ENCODE data around the gene BCR. TPM values are rescaled to one million over a fixed set of nuclear protein-coding genes. Genes with fewer than 3 reads are reported as not detected.

Gene BCR
- total RNA-seq, 2 experiments from 2014 or later: 60.7 to 63.2 TPM

DNA sequence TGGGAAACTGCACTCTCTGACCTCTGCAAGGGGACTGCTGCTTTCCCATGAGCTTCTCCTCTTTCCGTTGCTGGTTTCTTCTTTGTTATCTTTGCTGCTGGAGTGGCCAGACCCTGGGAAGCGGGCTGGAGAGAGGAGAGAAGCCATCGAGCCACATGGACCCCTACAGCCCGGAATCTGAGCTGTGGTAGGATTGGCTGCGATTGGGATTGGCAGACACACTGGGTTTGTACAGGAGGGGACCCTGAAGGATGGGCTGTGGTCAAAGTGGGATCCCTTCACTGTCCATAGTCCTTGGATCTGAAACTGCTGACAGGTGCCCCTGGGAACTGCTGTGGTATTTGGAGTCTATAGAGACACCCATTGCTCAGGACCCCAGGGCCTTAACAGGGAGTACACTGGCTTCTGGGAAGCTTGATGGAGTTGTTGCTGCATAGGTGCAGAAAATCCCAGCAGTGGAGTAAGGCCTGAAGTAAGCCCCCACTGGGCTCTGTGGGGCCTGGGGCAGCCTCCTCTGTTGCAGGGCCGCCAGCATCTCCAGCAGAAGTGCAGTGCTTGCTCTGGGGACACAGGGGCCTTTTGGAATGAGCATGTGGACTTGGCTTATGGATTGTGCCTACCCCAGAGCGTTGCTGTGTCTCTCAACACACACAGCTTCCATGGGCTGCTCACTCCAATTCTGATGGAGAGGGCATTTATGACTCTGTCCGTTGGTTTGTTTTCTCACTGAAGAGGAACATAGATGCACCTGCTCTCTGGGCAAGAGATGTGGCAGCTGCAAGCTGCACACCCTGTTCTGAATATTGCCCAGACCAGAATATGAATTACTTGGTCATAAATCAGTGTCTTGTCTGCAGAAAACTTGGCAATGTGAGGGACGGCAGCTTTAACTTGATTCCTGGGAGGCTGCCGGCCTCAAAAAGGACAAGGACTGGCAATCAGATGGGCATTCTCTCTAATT lies 32.0 kb downstream of the BCR start:
- POLR2A ChIA-PET: no interaction called here
- no peak overlapping the region for H3K4me3 Mint-ChIP-seq
- H3K27me3 Mint-ChIP-seq: no peaks in the 10 kb centered on the region
- DNase-seq: no peak
- no peak overlapping the region for H3K27ac Mint-ChIP-seq
- peaks cover 5% of the 10 kb centered on the region for H3K36me3 Mint-ChIP-seq (ENCODE audit: low read depth)
- peaks cover 41% of the 10 kb centered on the region for H3K4me1 Mint-ChIP-seq
- CTCF ChIA-PET: no interaction called here
- no peaks in the 10 kb centered on the region for H3K9me3 Mint-ChIP-seq

- no peak overlapping the region for H3K27ac Mint-ChIP-seq
- no peak for DNase-seq
- POLR2A ChIA-PET: no interaction called here
- peaks cover 48% of the 10 kb centered on the region for H3K4me1 Mint-ChIP-seq
- no peaks in the 10 kb centered on the region for H3K27me3 Mint-ChIP-seq
- CTCF ChIA-PET: no interaction called here
- H3K4me3 Mint-ChIP-seq: no peak overlapping the region
- peaks cover 5% of the 10 kb centered on the region for H3K36me3 Mint-ChIP-seq (ENCODE audit: low read depth)
- H3K9me3 Mint-ChIP-seq: no peaks in the 10 kb centered on the region
These were observed 32.8 kb downstream of the BCR start for GRCh38 chr22:23213022-23213555.

DNA sequence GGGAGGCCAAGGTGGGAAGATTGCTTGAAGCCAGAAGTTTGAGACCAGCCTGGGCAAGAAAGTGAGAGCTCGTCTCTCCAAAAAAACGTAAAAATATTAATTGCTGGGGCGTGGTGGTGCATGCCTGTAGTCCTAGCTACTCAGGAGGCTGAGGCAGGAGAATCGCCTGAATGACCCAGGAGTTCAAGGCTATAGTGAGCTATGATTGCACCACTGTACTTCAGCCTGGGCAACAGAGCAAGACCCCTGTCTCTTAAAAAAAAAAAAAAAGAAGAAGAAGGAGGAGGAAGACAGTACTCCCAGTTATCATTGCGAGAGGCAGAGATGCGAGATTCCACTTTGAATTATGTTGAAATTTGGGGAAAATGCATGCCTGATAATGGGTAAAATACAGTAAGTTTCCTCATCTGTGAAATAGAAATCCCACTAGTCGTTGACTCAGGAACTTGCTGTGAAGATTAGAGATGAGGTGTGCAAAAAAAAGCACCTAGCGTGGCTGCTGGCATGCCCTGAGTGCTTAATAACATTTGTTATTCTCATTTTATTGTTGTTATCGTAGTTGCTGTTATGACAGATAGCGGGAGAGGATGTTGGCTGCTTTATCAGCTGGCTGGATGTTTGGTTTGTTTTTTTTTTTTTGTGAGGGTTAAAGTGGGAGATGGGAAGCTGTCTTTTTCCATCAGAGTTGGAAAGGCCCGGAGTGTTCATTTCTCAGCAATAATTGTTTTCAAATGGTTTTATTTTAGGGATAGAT lies 33.4 kb downstream of the BCR start:
- H3K4me1 Mint-ChIP-seq: peaks cover 55% of the 10 kb centered on the region
- CTCF ChIA-PET: no interaction called here
- no peaks in the 10 kb centered on the region for H3K27me3 Mint-ChIP-seq
- H3K36me3 Mint-ChIP-seq (ENCODE audit: low read depth): peaks cover 4% of the 10 kb centered on the region
- H3K4me3 Mint-ChIP-seq: no peak overlapping the region
- POLR2A ChIA-PET: interaction anchor here (0.6 kb wide), 1 partner anchor 8 kb away, joined by 3 read pairs; no protein-coding TSS in a partner anchor
- H3K27ac Mint-ChIP-seq: peak overlapping the region; percentile 55
- no peaks in the 10 kb centered on the region for H3K9me3 Mint-ChIP-seq
- DNase-seq: no peak

GRCh38 chr22:23214398-23214797 lies 34.1 kb downstream of the BCR start:
- Mint-ChIP-seq H3K27ac (no peak overlapping the region), H3K36me3 (ENCODE audit: low read depth) (peaks cover 3% of the 10 kb centered on the region), H3K27me3 (no peaks in the 10 kb centered on the region), H3K4me3 (no peak overlapping the region), H3K9me3 (no peaks in the 10 kb centered on the region), H3K4me1 (peaks cover 61% of the 10 kb centered on the region)
- ChIA-PET POLR2A (no interaction called here), CTCF (no interaction called here)
- DNase-seq: no peak

DNA sequence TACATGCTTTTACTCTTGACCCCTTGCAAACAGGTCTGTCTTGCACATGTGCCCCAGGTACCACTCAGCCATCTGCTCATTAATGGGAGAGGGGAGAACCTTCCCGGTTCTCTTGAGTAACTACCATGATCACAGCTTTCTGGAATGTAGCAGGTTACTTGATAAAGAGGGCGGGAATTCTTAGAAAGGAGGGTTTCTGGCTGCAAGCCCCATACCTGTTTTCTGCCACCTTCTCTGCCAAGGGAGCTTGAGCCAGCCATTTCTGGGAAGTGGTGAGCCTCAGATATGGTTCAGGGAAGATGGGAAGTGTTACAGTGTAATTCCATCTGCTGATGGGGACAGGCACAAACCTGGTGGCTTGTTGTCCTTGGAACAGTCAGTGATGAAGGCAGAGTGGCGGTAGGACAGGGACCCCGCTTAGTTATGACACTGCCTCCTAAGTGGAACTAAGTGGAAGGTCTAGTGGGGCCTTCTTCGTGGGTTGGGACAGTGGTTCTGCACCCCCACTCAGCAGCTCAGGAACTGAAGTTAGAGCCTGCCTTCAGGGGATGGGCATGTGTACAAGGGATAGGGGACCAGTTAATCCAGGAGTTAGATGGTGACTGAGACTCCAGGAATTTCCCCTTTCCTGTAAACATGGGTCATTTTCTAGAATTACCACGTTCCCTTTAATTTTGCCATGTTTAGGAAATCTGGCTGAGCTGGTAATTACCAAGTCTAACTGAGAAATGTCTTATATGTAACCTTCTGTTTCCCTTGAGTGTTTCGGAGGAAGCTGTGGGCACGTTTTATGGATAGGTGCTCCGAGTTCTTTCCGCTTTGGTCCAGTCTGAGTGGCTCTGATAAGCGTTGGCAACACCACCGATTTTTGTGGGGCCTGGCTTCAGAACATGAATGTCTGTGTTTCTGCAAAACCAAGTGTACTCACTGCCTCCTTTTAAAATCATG lies 35.3 kb downstream of the BCR start:
- CTCF ChIA-PET: interaction anchor here (1.0 to 1.1 kb wide), 2 partner anchors 10 to 28 kb away, joined by 3 to 4 read pairs; no protein-coding TSS in a partner anchor
- Mint-ChIP-seq H3K27ac (peak overlapping the region; percentile 85), H3K9me3 (no peaks in the 10 kb centered on the region), H3K36me3 (ENCODE audit: low read depth) (peaks cover 3% of the 10 kb centered on the region), H3K4me1 (peaks cover 73% of the 10 kb centered on the region), H3K27me3 (no peaks in the 10 kb centered on the region), H3K4me3 (peak overlapping the region; percentile 56)
- POLR2A ChIA-PET: interaction anchor here (1.1 to 3.0 kb wide), 6 partner anchors 11 to 34 kb away, joined by 3 to 14 read pairs (median 4); no protein-coding TSS in a partner anchor
- no peak for DNase-seq

DNA sequence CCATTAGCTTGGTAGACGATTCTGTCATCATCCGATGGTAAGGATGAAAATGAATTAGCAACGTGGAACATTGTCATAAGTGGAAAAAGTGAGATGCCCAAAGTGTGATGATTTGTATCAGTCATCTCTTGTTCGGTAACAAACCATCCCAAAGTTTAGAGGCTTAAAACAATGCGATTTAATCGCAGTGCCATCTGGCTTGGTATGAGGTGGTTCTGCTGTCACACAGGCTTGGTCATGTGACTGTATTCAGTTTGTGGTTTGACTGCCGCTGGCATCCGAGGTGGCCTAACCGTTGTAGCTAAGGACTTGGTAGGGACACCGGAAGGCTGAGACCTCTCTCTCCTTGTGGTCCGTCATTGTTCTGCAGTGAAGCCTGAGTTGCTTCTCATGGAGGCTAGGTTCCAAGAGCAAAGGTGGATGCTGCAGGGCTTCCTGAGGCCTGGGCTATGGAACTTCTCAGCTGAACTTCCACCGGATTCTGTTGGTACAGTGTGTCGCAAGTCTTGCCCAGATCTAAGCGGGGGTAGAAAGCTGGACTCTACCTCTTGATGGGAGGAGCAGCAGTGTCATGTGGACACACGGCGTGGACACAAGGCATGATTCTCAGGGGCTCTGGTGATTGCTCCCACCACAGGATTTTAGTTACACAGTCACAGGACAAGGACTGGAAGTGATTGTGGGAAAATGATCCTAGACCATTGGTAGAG lies 36.3 kb downstream of the BCR start:
- H3K4me1 Mint-ChIP-seq: peaks cover 83% of the 10 kb centered on the region
- H3K27ac Mint-ChIP-seq: peak overlapping the region; percentile 85
- no peaks in the 10 kb centered on the region for H3K27me3 Mint-ChIP-seq
- peaks cover 3% of the 10 kb centered on the region for H3K36me3 Mint-ChIP-seq (ENCODE audit: low read depth)
- peak; percentile 72 for DNase-seq
- H3K4me3 Mint-ChIP-seq: peak overlapping the region; percentile 56
- ChIA-PET CTCF (interaction anchor here (1.0 to 1.1 kb wide), 2 partner anchors 9 to 27 kb away, joined by 3 to 4 read pairs; no protein-coding TSS in a partner anchor), POLR2A (interaction anchor here (0.7 to 3.0 kb wide), 9 partner anchors 10 to 79 kb away, joined by 3 to 14 read pairs (median 4); partner anchors contain the start of gene BCR)
- no peaks in the 10 kb centered on the region for H3K9me3 Mint-ChIP-seq

GRCh38 chr22:23217171-23218052 lies 37.1 kb downstream of the BCR start:
- H3K27me3 Mint-ChIP-seq: no peaks in the 10 kb centered on the region
- ChIA-PET CTCF (no interaction called here), POLR2A (interaction anchor here (1.0 to 3.0 kb wide), 8 partner anchors 9 to 79 kb away, joined by 3 to 14 read pairs (median 4); partner anchors contain the start of gene BCR)
- no peak for DNase-seq
- H3K4me3 Mint-ChIP-seq: peak overlapping the region; percentile 56
- peaks cover 3% of the 10 kb centered on the region for H3K36me3 Mint-ChIP-seq (ENCODE audit: low read depth)
- peaks cover 89% of the 10 kb centered on the region for H3K4me1 Mint-ChIP-seq
- H3K27ac Mint-ChIP-seq: peak overlapping the region; percentile 85
- H3K9me3 Mint-ChIP-seq: no peaks in the 10 kb centered on the region

DNA sequence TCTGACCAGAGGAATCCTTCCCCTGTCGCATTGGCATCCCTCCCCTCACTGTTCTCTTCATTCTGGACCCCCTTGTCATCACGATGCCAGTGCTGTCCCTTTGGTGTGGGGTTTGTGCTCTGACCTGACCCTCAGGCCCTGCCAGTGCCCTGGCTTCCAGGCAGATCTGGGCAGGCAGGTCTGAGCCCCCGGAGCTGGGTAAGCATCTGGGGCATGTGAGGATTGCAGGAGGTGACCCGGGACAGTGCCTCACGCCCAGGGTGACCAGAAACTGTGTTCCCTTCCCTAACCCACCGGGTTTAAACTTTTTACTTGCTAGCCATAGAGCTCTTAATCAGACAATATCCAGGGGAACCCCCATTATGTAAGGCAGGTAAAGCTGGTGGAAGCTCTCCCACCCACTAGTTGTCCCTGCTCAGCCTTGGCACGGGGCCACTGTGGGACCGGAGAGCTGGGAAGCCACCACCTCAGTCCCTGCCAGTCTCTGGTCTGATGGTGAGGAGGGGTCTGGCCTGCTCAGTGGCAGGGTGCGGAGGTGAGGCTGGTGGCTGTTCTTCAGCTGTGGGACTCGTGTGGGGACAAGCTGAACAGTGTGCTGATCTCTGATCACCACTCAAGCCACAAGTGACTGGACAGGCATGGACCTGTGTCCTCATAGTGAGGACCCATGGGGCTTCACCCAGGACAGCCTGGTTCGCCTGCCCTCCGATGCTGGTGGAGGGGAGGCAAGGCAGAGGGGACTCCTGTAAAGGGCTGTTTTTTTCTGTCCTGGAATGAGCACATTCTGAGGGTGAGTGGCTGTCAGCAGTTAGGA lies 38.0 kb downstream of the BCR start:
- Mint-ChIP-seq H3K4me1 (peaks cover 95% of the 10 kb centered on the region), H3K9me3 (no peaks in the 10 kb centered on the region), H3K4me3 (peak overlapping the region; percentile 63), H3K27ac (peak overlapping the region; percentile 85), H3K27me3 (no peaks in the 10 kb centered on the region), H3K36me3 (ENCODE audit: low read depth) (peaks cover 3% of the 10 kb centered on the region)
- CTCF ChIA-PET: interaction anchor here (0.8 kb wide), 1 partner anchor 25 kb away, joined by 3 read pairs; no protein-coding TSS in a partner anchor
- POLR2A ChIA-PET: interaction anchor here (1.1 to 1.4 kb wide), 2 partner anchors 12 to 25 kb away, joined by 4 to 5 read pairs; no protein-coding TSS in a partner anchor
- no peak for DNase-seq

DNA sequence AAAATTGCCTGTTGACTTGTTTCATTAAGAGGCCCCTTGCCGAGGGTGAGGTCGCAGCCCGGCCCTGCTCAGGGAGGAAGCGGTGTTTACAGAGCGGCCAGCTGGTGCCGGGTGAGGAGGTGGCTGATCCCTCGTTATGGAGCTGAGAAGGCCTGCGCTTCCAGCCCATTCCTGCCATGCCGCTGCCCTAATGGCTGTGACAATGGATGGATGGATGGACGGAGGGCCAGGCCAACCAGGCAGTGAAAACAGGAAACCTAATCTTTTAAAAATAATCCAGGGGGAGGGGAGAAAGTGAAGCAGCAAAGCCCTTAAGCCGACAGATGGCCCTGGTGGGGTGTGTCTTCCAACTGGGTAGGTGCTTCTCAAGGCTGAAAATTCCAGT lies 38.5 kb downstream of the BCR start:
- ChIA-PET POLR2A (interaction anchor here (0.9 to 2.0 kb wide), 4 partner anchors 13 to 38 kb away, joined by 3 to 9 read pairs (median 4); partner anchors contain the start of gene BCR), CTCF (interaction anchor here (0.8 kb wide), 1 partner anchor 24 kb away, joined by 3 read pairs; no protein-coding TSS in a partner anchor)
- H3K36me3 Mint-ChIP-seq (ENCODE audit: low read depth): peaks cover 2% of the 10 kb centered on the region
- peak overlapping the region; percentile 85 for H3K27ac Mint-ChIP-seq
- H3K9me3 Mint-ChIP-seq: no peaks in the 10 kb centered on the region
- H3K27me3 Mint-ChIP-seq: no peaks in the 10 kb centered on the region
- H3K4me3 Mint-ChIP-seq: peak overlapping the region; percentile 63
- DNase-seq: no peak
- H3K4me1 Mint-ChIP-seq: peaks cover 93% of the 10 kb centered on the region

DNA sequence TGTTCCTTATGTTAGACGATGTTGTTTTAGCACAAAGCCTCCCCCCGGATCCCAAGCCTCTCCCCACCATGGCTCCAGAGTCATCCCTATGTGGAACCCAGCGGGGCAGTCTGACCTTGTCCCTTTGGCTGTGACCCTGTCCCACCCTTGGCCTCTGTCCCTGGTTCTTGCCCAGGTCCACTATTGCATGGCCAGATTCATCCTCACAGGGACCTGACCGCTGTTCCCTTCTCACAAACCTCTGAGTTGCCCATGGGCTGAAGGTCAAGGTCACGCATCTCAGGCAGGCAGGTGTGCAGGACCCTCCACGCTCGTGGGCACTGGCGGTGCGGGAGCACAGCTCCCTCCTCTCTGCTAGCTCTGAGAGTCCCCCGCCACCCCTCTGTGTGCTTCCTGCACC lies 39.0 kb downstream of the BCR start:
- Mint-ChIP-seq H3K4me3 (peak overlapping the region; percentile 63), H3K4me1 (peaks cover 93% of the 10 kb centered on the region), H3K36me3 (ENCODE audit: low read depth) (no peaks in the 10 kb centered on the region), H3K27ac (peak overlapping the region; percentile 85), H3K9me3 (no peaks in the 10 kb centered on the region), H3K27me3 (no peaks in the 10 kb centered on the region)
- POLR2A ChIA-PET: interaction anchor here (0.6 to 2.0 kb wide), 5 partner anchors 13 to 46 kb away, joined by 3 to 9 read pairs (median 4); partner anchors contain the start of gene BCR
- no peak for DNase-seq
- CTCF ChIA-PET: interaction anchor here (1.6 kb wide), 1 partner anchor 71 kb away, joined by 3 read pairs; no protein-coding TSS in a partner anchor
